HEK293T (cell line): ENCODE data around the gene EIF5A.

Experiments used
- BHLHE40 ChIP-seq: fragments of 450-650 bp; IDR thresholded peaks from 2 replicates; pipeline ENCODE4 v1.6.1; 2016; ENCODE audit warnings: mild to moderate bottlenecking, moderate library complexity, borderline replicate concordance
- FOXK2 ChIP-seq: fragments of 450-650 bp; IDR thresholded peaks from 2 replicates; pipeline ENCODE4 v1.6.1; 2016; ENCODE audit warnings: mild to moderate bottlenecking
- FOXM1 ChIP-seq: fragments of 450-650 bp; IDR thresholded peaks from 2 replicates; pipeline ENCODE4 v1.6.1; 2017; ENCODE audit warnings: mild to moderate bottlenecking, borderline replicate concordance
- L3MBTL2 ChIP-seq: fragments of 450-650 bp; conservative IDR thresholded peaks from 2 replicates; pipeline ENCODE4 v1.6.1; 2016; ENCODE audit warnings: mild to moderate bottlenecking
- SP1 ChIP-seq: fragments of 450-650 bp; IDR thresholded peaks from 2 replicates; pipeline ENCODE4 v1.6.1; 2017
- TF ChIP-seq, protein P1 (sequence below): fragments of 450-650 bp; IDR thresholded peaks from 2 replicates; pipeline ENCODE4 v1.6.1; 2016

DNA sequence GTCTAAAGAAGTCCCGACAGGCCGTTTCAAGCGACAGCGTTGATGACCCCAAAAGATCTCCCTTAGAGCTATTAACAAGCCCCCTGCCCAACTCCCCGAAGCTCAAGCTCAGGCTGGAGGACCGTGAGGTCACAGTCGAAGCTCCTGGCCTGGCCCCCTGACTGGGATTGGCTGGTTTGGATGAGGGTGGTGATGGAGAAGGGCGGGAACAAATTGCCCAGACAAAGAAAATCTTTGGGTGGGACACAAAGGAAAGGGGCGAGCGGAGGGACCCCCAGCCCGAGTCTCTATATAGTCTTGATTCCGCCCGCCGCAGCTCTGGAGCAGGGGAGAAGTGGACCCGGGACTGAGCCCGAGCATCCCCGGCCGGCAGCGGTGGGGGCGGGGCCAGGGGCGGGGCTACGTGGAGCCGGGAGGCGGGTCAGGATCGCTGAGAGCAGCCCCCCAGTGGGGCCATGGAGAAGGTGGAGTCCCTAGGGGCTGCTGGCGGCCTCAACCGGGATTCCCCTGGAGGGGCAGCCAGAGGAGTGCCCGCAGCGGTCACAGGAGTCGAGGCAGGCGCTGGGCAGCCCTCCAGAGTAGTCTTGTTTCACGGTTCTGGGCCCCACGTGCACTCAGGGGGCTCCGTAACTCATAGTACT, 22.7 kb downstream of the EIF5A start:
- no peak for TF ChIP-seq FOXM1
- no peak for TF ChIP-seq BHLHE40
- peak; percentile 68 for TF ChIP-seq L3MBTL2
- TF ChIP-seq SP1 = no peak
- TF ChIP-seq, protein P1, sequence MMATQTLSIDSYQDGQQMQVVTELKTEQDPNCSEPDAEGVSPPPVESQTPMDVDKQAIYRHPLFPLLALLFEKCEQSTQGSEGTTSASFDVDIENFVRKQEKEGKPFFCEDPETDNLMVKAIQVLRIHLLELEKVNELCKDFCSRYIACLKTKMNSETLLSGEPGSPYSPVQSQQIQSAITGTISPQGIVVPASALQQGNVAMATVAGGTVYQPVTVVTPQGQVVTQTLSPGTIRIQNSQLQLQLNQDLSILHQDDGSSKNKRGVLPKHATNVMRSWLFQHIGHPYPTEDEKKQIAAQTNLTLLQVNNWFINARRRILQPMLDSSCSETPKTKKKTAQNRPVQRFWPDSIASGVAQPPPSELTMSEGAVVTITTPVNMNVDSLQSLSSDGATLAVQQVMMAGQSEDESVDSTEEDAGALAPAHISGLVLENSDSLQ = no peak
- no peak for TF ChIP-seq FOXK2
